ENCODE measurements around the gene PLA2G2D.

PLA2G2D gene

GRCh38 chr1:20100632-20101355 lies 18.5 kb downstream of the PLA2G2D start:
- peak; percentile 59 for TF ChIP-seq CTCF (IDR thresholded peaks at IDR 0.05; ENCODE audit: control insufficient read depth, extremely low read depth, insufficient read depth)
- H3K4me3 ChIP-seq (ENCODE audit: low read depth, low read length) = no peak overlapping the region
- peak; percentile 36 for DNase-seq (ENCODE audit: low read depth)

DNA sequence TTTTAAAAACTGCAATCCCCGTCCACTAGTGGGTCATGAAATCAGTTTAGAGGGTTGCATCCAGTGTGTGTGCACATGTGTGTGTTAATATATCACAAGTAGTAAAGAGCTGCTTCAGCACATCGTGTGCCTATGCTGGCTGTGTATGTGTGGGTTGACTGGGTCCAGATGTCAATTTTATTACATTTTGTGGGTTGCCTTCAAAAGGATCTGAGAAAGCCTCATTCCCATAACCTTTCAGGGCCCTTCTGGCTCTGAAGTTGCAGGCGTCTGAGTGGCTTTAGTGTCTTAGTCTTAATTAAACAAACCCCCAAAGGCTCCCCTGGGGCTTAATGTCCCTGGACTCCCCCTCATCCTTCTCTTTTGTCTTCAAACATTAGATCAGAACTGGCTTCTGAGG lies 19.8 kb downstream of the PLA2G2D start:
- DNase-seq (ENCODE audit: low read depth) = no peak
- no peak for TF ChIP-seq CTCF (IDR thresholded peaks at IDR 0.05; ENCODE audit: control insufficient read depth, extremely low read depth, insufficient read depth)
- H3K4me3 ChIP-seq (ENCODE audit: low read depth, low read length) = no peak overlapping the region

DNA sequence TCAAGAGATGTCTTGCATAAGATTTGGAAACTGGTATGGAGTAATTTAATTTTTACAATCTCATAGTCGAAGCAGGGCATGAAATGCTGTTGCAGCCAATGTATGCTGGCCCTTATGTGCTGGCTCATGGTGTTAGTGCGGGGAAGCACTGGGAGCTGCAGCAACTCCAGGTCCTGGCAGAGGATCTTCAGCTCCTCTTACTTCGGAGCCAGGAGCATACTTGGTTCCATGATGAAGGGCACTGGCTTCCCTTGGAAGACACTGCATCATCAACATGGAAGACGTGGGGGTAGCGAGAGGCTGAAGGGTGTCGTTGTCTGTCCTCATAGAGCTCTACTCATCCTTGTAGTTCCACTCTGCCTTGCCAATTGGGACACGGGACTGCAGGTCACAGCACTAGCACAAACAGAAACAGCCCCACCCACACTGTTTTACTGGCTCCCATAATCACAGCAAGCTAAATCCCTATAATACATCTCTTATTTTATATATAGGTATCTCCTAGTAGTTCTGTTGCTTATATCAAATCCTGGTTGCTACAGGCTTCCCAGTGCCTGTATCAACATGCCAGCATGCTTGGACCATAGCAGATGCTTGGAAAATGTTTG lies 22.4 kb downstream of the PLA2G2D start:
- DNase-seq (ENCODE audit: low read depth) = no peak
- TF ChIP-seq CTCF (IDR thresholded peaks at IDR 0.05; ENCODE audit: control insufficient read depth, extremely low read depth, insufficient read depth) = no peak
- H3K4me3 ChIP-seq (ENCODE audit: low read depth, low read length) = no peak overlapping the region

GRCh38 chr1:20095564-20096434 lies 23.5 kb downstream of the PLA2G2D start:
- DNase-seq (ENCODE audit: low read depth) = no peak
- TF ChIP-seq CTCF (IDR thresholded peaks at IDR 0.05; ENCODE audit: control insufficient read depth, extremely low read depth, insufficient read depth) = no peak
- no peak overlapping the region for H3K4me3 ChIP-seq (ENCODE audit: low read depth, low read length)

DNA sequence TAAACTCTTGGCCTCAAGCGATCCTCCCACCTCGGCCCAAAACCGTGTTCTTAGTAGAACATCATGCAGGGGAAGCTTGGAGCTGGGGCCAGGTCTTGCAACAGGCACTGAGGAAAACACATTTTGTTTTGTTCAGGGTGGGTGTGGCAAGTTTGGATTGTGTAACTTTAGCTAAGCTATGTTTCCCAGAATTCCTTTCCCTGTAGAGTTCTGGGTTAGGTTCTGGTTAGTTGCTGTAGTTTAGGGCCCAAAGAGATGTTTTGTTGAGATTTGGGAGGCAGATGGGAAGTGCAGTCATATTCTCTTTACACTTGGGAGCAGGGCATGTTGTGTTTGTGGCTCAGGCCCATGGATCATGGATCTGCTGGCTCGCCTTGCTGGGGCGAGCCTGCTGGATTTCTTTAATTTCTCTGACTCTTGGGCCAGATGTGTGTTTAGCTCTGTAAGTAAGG lies 25.4 kb downstream of the PLA2G2D start:
- TF ChIP-seq CTCF (IDR thresholded peaks at IDR 0.05; ENCODE audit: control insufficient read depth, extremely low read depth, insufficient read depth) = no peak

GRCh38 chr1:20093303-20093702 lies 26.0 kb downstream of the PLA2G2D start:
- no peak for DNase-seq (ENCODE audit: low read depth)
- TF ChIP-seq CTCF (IDR thresholded peaks at IDR 0.05; ENCODE audit: control insufficient read depth, extremely low read depth, insufficient read depth) = no peak
- no peak overlapping the region for H3K4me3 ChIP-seq (ENCODE audit: low read depth, low read length)

More for the DNA sequence above, 25.4 kb downstream of the PLA2G2D start:
- H3K4me3 ChIP-seq (ENCODE audit: low read depth, low read length) = no peak overlapping the region
- no peak for DNase-seq (ENCODE audit: low read depth)
